HG03442 (cell line): ENCODE results near the gene AMMECR1L.
"Not testable (repeated sequence)": the region's sequence is repeated elsewhere in the genome, so short reads cannot be mapped to it uniquely, and the experiment has no call there.

Experiments
- ATAC-seq: cut with Tn5 transposase; IDR thresholded peaks from one replicate; pipeline ENCODE4 v1.9.1; 2021; ENCODE audit warnings: mild to moderate bottlenecking, moderate library complexity; ENCODE audit not compliant: unreplicated experiment

Gene AMMECR1L

DNA sequence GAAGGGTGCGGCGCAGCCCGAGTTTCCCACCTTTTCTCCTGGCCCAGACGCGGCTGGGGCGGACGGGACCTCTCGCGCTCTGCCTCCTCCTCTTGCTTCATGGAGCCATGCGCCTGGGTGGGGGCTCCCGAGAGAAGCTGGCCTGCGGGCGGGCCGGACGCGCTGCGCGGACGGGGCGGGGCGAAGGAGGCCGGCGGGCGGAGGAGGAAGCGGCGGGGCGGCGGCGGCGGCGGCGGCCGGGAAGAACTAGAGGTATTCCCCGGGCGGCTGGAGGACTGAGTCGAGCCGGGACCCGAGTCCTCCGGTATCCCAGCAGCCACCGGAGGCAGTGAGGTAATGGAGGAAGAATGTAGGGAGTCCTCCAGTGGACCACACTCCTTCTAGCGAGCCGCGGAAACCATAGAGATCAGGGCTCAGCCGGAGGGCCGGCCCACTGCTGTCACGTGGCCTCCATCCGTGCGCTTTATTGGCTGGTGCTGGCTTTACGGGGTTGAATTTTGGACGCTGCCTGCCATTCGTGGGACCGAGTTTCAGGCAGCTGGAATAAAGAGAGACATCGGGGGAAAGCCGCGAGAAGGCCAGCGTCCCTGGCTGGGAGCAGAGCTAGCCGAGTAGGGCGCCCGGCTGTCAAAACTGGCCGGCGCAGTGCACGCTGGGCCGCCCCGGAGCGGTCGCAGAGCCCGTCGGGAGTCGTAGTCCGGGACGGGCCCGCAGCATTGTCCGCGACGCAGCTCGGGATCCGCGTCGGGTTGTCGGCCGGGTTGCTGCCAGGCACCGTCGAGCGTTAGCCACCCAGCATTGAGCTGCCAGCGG, at the start of gene AMMECR1L:
Gene AMMECR1L, minus strand, starts transcription at position 177 of the 813 bp plus-strand sequence. CDS start 11,722 bp downstream, outside the sequence.
- peak; percentile 90 for ATAC-seq

DNA sequence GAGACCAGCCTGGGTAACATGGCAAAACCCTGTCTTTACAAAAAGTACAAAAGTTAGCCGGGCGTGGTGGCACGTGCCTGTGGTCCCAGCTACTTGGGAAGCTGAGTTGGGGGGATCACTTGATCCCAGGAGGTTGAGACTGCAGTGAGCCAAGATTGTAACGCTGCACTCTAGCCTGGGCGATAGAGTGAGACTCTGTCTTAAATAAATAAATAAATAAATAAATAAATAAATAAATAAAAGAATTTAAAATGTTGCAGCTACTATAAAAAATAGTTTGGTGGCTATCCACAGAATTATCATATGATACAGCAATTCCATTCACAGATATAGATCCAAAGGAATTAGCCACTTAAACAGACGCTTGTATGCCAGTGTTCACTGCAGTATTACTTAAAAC, 49.6 kb upstream of the AMMECR1L start:
- no peak for ATAC-seq

DNA sequence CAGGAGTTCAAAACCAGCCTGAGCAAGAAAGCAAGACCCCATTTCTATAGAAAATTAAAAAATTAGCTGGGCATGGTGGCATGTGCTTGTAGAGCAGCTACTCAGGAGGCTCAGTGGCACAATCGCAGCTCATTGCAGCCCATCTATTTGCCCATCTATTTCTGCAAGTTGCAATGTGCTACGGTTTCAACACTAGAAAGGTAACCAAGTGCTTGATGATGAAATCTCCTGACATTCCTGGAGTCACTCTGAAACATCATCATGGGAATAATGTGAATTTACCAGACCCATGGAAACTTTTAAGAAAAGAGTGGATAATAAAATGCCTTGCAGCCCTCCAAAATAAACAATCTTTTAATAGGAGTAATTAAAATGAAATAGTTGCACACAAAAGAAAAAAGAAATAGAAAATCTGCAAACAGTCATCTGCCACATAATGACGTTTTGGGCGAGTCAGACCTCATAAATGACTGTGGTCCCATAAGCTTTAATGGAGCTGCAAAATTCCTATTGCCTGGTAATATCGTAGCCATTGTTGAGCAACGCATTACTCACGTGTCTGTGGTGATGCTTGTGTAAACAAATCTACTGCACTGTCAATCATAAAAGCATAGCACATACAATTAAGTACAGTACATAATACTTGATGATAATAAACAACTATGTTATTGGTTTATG, 46.6 kb upstream of the AMMECR1L start:
- ATAC-seq = no peak

DNA sequence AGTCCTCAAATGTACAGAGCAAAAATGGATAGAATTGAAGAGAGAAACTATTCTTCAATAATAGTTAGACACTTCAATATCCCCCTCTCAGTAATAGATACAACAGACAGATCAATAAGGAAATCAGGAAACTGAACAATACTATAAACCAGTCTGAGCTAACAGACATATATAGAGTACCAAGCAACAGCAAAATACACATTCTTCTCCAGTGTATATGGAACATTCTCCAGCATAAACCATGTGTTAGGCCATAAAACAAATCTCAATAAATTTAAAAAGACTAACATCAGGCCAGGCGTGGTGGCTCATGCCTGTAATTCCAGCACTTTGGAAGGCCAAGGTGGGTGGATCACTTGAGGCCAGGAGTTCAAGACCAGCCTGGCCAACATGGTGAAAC, 43.7 kb upstream of the AMMECR1L start:
- ATAC-seq = no peak

DNA sequence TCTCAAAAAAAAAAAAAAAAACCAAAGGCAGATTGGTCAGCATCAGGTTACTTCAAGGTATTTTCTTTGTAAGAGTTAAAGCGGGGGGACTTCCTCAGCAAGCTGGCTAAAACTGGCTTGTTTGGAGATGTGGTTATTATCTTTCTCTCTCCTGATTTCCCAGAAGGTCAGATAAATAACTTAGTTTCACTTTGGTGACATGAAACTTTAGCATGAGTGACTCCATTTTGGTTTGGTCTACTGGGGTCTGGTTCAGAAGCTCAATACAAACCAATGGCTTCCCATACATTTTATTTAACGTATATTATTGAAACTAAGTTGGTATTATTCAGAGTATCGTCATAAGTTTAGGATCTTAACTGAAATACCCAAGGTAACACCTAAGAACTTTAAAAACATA, 41.6 kb upstream of the AMMECR1L start:
- ATAC-seq = no peak

DNA sequence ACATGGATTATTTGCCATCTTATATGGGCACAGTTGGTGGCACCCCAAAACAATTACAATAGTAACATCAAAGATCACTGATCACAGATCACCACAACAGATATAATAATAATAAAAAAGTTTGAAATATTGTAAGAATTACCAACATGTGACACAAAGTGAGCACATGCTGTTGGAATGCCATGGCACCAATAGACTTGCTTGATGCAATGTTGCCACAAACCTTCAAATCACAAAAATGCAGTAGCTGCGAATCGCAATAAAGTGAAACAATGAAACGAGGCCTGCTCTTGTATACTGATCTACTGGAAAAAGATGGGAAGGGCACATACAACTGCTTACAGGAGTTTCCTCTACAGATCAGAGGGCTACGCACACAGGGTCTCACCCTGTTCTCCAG, 32.2 kb upstream of the AMMECR1L start:
- ATAC-seq = no peak

DNA sequence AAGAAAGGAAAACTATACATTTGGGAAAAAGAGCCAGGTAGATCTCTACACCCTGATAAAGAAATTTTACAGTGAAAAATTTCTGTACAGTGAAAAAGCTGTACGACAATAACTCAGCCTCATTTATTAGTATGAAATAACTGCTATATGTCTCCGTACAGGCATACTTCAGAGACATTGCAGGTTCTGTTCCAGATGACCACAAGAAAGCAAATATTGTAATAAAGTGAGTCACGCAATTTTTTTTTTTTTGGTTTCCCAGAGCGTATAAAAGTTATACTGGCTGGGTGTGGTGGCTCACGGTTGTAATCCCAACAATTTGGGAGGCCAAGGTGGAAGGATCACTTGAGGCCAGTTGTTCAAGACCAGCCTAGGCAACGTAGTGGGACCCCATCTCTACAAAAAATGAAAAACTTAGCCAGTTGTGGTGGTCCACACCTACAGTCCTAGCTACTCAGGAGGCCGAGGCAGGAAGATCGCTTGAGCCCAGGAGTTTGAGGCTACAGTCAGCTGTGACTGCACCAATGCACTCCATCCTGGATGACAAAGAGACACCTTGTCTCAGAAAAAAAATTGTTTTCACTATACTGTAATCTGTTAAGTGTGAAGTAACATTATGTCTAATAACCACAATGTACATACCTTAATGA, 28.2 kb upstream of the AMMECR1L start:
- ATAC-seq = no peak

DNA sequence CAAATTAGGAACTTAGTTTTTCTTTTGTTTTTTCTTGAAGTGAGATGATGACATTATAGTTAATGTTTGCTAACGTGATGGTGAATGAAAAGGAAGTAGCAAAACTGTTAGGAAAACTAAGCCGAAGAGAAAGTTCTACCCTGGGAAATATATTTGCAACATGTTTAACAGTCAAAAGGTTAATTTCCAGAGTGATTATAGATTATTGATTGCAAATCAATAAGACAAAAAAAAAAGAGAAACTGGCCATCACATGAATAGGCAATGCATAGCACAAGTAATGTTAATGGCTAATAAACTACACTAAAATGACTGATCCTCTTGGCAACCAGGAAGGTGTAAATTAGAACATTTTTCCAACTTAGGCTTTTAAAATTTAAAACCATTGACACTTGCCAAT, 26.0 kb upstream of the AMMECR1L start:
- no peak for ATAC-seq

DNA sequence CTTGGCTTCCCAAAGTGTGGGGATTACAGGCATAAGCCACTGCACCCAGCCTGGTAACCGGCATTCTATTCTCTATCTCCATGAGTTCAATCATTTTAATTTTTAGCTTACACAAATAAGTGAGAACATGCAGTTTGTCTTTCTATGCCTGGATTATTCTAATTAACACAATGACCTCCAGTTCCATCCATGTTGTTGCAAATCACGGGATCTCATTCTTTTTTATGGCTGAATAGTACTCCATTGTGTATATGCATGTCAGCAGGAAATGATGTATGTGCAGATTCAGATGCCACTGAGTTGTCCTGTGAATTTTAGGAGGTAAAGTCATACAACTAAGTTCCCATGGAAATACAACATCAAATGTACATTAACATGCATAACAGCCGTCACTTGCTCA, 24.7 kb upstream of the AMMECR1L start:
- no peak for ATAC-seq

DNA sequence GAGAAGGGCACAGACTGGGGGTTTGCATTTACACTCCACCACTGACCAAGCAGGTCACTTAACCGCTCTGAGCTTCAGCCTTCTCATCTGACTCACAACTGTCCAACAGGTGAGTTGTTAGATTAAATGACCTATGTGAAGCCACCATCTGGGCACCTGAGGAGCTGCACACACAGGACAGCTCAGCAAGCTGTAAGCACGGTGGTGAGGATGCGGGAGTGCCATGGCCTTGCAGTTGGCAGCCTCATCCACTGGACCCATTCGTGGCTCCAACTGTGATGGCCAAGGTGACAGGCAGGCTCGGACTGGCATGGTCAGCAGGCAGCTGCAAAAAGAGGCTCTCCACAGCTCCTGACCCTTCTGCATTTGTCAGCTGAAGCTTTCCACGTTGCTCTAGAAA, 23.3 kb upstream of the AMMECR1L start:
- no peak for ATAC-seq

DNA sequence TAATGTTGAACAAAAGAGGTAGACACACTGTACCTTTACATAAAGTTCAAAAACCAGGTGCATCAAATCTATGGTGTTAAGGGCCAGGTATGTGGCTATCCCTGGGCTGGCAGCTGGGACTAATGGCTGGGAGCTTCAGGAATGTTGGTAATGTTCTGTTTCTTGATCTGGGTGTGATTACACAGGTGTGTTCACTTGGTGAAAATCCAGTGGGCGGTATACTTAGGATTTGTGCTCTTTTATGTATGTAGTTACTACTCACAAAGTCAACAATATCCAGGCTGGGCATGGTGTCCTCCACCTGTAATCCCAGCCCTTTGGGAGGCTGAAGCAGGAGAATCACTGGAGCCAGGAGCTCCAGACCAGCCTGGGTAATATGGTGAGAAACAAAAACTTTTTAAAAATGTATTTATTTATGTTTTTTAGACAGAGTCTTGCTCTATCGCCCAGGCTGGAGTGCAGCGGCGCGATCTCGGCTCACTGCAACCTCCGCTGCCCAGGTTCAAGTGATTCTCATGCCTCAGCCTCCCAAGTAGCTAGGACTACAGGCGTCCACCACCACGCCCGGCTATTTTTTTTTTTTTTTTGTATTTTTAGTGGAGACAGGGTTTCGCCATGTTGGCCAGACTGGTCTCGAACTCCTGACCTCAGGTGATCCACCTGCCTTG, 22.1 kb upstream of the AMMECR1L start:
- ATAC-seq = not testable (repeated sequence)

DNA sequence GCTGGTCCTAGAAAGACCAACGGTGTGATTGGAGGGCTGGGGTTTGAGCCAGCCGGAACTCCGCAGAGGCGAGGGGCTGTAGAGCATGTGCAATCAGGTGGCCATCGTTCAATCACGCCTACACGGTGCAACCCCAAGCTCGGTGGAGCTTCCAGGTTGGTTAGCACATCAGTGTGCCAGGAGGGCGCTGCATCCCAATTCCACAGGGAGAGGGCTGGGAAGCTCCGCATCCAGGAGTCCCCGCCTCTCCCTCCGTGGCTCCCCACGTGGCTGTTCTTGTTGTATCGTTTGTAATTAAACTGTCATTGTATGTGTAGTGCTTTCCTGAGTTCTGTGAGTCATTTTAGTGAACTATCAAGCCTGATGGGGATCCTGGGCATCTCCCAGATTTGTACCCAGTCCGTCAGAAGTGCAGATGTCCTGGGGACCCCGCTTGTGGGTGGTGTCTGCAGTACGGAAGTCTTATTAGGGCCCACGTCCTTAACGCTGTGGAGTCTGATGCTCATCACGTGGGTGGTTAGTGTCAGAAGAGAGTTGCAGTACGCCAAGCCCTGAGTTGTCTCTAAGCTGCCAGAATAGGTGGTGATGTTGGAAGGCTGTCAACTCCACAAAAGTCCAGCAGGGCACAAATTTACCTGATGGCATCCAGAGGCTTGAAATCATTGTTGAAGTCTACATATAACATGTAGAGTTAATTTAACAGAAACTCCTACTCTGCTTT, 20.6 kb upstream of the AMMECR1L start:
- ATAC-seq = no peak

DNA sequence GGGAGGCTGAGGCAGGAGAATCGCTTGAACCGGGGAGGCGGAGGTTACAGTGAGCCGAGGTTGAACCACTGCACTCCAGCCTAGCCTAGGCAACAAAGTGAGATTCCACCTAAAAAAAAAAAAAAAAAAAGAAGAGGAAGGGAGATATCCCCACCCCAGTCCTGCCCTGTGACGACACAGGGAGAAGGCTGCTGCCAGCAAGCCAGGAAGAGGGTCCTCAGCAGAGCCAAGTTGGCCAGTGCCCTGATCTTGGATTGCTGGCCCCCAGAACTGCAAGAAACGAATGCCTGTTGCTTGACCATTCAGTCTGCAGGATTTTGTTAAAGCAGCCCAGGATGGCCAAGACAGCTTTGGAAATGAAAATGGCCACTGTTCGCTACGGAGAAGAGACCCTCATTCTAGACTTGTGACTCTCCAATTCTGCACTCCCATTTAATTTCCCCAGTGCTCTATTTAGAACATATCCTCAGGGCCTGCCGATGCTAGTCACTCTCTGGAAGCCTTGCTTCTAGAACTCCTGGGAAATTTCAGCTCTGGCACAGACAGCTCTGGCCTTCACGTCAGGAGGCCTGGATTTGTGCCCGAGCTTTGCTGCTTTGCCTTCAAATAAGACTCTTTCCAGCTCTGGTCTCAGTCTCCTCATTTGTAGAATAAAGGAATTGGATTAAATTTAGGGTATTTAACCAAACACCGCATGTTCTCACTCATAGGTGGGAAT, 15.7 kb upstream of the AMMECR1L start:
- no peak for ATAC-seq

DNA sequence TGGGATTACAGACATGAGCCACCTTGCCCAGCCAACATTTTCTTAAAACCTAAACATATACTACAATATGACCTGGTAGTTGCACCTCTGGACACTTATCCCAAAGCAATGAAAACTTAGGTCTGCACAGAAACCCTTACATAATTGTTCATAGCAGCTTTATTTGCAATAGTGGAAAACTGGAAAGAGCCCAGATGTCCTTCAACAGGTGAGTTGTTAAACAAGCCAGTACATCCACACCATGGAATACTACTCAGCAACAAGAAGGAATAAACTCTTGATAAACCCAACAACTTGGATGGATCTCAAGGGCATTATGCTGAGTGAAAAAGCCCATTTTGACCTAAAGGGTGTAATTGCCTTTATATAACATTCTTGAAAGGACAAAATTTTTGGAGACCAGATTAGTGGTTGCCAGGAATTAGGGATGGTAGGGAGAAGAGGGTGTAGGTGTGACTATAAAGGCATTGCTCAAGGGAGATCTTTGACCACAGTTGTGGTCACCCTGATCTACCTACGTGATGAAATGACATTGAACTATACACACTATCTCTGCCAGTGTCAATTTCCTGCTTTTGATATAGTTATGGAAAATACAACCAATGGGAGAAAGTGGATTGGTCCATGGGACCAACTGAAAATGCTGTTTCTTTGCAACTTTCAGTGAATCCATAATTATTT, 11.9 kb upstream of the AMMECR1L start:
- no peak for ATAC-seq

DNA sequence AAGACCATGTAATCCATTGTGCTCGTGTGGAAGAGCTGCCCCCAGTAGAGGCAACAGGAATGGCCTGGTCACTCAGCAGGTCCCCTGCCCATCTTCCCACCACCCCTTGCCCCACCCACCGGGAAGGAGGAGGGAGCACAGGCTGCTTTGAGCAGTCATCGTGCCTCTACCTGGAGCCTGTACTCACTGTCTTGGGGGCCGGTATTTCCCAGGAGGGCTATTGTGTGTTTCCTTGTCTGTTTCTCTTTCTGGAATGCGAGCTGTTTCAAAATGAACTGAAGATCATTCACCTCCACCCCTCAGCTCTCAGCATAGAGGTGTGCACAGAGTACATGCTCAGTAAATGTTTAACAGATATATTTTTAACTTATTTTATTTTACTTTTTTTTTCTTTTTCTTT, 7.7 kb upstream of the AMMECR1L start:
- ATAC-seq = no peak

DNA sequence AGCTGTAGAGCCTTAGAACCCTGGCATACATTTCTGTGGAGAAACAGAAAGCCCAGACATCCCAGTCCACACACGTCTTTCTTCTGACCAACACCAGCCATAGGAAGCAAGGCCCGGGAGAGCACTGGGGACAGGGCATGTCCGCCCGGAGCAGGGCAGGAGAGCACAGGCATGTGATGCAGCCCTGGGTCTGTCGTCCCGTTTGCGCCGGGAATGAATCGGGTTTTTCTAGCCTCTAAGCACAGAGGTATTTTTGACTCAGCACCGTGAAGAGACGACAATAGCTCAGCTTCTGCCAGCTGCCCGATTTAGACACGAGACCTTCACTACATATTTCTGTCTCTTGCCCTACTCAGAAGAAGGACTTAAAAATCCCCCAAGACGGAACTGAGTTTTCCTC, 7.3 kb upstream of the AMMECR1L start:
- no peak for ATAC-seq

DNA sequence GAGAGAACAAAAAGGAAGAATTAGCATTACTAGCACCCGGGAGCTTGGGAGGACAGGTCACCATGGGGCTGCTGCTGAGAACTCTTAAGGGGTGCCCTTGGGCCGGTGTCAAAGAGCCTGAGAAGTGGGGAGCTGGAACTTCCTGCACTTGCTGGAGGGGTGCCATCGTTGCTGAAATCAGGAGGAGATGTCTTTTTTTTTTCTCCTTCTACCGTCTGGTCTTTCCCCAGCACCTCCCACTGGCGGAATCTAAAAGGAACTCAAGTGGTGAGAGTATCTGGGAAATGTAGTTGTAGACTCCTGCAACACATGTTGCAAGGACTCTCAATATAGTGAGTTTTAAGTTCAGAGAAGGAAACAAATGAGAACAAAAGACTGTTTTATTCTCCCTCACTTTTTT, 6.1 kb upstream of the AMMECR1L start:
- ATAC-seq = no peak

DNA sequence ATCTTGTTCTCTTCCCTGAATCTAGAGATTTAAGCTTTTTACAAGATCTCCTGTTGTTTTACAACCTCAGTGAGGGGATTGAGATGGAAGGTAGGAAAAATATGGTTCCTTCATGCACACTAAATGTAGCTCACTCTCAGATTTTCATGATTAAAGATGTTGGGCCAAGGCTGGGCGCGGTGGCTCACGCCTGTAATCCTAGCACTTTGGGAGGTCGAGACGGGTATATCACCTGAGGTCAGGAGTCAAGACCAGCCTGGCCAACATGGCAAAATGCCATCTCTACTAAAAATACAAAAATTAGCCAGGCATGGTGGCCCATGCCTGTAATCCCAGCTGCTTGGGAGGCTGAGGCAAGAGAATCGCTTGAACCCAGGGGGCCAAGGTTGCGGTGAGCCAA, 5.0 kb upstream of the AMMECR1L start:
- ATAC-seq = not testable (repeated sequence)

DNA sequence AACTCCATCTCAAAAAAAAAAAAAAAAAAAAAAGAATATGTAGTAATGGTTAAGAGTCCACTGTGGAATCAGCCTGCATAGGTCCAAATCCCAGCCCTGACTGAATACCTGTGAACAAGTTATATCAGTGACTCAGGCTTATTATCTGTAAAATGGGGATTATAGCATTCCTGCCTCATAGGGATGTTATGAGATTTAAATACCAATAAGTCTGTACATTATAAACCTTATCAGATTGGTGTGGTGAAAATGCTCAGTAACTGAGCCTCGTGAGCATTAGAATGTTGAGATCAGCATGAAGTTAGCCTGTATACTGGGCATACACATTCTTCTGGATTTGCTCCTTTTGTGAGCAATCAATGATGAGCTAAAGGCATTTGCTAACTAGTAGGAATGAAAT, 3.0 kb upstream of the AMMECR1L start:
- no peak for ATAC-seq

DNA sequence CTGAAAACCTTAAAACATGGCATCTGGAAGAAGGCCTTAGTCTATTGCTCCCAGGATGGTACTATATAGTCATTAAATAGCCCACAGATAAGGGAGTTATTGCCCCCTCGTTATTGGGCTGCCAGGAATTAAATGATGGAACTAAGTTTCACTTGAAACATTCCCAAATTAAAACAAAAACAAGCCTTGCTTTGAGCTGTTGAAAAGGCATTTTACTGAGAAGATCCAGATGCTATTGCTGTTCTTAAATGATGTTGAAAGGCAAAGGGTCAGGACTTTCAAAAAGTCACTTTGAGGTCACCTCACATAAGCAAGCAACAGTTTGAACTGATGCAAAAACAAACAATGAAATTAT, 2.0 kb upstream of the AMMECR1L start:
- ATAC-seq = no peak
